Posterior vena cava (tissue), 2 donors: ENCODE data around the gene TOP2A. TPM values are rescaled to one million over a fixed set of nuclear protein-coding genes. Genes with fewer than 3 reads are reported as not detected.

ENCODE experiments used
- DNase-seq: peaks from one replicate; pipeline ENCODE4 v3.0.0-alpha.2; 2020; ENCODE audit warnings: low spot score
- intact Hi-C, 2 donors: fragments of 100-400 bp; cut with DNase I; formaldehyde crosslinking; loops; one replicate each; pipeline versions ENCODE4 v1.14.1 to v1.14.2; 2022 to 2023
- long read RNA-seq, 2 donors: library from polyadenylated mRNA; unstranded; transcript quantifications; one replicate each; pipeline ENCODE4 v2.0.0, GENCODE V29; 2020 to 2021
- total RNA-seq, 2 donors: library from RNA; stranded (reverse); fragmentation: NEBNext Ultra II Directional; extraction: Animal tissue kit (Norgen Biotek cat#: 25700); gene quantifications; one replicate each; pipeline ENCODE4 v1.2.1, GENCODE V29; 2021
- donor health status: DM: yes; HTN: yes; CAD: no.
- donor health status: DM: yes; HTN: yes; CAD: no.

TOP2A gene, protein sequence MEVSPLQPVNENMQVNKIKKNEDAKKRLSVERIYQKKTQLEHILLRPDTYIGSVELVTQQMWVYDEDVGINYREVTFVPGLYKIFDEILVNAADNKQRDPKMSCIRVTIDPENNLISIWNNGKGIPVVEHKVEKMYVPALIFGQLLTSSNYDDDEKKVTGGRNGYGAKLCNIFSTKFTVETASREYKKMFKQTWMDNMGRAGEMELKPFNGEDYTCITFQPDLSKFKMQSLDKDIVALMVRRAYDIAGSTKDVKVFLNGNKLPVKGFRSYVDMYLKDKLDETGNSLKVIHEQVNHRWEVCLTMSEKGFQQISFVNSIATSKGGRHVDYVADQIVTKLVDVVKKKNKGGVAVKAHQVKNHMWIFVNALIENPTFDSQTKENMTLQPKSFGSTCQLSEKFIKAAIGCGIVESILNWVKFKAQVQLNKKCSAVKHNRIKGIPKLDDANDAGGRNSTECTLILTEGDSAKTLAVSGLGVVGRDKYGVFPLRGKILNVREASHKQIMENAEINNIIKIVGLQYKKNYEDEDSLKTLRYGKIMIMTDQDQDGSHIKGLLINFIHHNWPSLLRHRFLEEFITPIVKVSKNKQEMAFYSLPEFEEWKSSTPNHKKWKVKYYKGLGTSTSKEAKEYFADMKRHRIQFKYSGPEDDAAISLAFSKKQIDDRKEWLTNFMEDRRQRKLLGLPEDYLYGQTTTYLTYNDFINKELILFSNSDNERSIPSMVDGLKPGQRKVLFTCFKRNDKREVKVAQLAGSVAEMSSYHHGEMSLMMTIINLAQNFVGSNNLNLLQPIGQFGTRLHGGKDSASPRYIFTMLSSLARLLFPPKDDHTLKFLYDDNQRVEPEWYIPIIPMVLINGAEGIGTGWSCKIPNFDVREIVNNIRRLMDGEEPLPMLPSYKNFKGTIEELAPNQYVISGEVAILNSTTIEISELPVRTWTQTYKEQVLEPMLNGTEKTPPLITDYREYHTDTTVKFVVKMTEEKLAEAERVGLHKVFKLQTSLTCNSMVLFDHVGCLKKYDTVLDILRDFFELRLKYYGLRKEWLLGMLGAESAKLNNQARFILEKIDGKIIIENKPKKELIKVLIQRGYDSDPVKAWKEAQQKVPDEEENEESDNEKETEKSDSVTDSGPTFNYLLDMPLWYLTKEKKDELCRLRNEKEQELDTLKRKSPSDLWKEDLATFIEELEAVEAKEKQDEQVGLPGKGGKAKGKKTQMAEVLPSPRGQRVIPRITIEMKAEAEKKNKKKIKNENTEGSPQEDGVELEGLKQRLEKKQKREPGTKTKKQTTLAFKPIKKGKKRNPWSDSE (N-terminal part only)
- 1 to 10 TPM; 1.1 to 2.2 TPM for total RNA-seq
- long read RNA-seq, donor 1 = 0 reads
- long read RNA-seq, donor 2 = 0 reads

GRCh38 chr17:40417609-40418427, at the start of gene TOP2A:
Gene TOP2A, minus strand, starts transcription at chr17:40417896. Its CDS starts 105 bp downstream, at chr17:40417791.
- intact Hi-C loops = loop anchor here (5.0 to 10.0 kb wide), 3 partner anchors 53 to 103 kb away; partner anchors contain the start of gene GJD3 (in 2 of the 2)
- peak; percentile 96 for DNase-seq

DNA sequence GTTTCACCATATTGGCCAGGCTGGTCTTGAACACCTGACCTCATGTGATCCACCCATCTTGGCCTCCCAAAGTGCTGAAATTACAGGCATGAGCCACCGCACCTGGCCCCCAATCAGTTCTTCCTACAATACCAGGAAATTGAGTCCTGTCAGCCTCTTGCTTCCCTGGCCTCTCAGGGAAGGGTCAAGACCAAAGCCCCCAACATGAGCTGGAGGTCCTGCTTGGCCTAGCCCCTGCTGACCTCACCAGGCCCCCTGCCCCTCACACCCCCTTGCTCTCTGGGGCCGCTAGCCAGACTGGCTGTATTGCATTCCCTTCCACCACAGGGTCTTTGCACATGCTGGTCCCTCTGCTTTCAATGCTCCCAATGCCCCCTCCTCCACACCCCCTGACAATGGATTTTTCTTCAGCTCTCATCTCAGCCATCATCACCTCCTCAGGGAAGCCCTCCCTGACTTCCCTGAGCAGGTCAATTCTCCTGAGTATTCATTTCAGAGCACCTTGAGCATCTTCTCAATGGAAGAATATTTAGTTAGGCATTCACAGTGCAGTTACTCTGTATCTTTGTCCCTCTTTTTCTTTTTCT, 49.7 kb upstream of the TOP2A start:
- intact Hi-C loops = no loop called here
- DNase-seq = no peak

GRCh38 chr17:40466298-40466971, 48.7 kb upstream of the TOP2A start:
- no peak for DNase-seq
- intact Hi-C loops = no loop called here

DNA sequence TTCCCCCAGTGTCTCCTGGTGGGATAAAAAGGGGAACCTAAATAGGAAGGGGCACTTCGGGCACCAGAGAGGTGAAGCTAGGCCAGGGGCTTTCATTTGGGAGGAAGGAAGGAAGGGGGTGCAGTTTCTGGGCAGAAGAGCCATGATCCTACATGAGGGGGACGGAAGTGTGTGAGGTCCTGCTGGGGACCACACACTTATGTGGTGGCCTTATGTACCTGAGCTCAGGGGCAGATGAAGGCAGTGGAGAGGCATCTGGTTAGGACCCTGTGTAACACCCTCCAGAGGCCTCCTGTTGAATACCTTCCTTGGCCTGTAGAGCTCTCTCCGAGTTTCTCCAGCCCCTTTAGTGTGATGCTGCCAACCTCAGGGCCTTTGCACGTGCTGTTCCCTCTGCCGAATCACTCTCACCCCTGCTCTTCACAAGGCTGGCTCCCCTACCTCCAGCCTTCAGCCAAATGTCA, 46.7 kb upstream of the TOP2A start:
- no peak for DNase-seq
- intact Hi-C loops = no loop called here

GRCh38 chr17:40463122-40463550, 45.4 kb upstream of the TOP2A start:
- intact Hi-C loops = no loop called here
- DNase-seq = no peak

DNA sequence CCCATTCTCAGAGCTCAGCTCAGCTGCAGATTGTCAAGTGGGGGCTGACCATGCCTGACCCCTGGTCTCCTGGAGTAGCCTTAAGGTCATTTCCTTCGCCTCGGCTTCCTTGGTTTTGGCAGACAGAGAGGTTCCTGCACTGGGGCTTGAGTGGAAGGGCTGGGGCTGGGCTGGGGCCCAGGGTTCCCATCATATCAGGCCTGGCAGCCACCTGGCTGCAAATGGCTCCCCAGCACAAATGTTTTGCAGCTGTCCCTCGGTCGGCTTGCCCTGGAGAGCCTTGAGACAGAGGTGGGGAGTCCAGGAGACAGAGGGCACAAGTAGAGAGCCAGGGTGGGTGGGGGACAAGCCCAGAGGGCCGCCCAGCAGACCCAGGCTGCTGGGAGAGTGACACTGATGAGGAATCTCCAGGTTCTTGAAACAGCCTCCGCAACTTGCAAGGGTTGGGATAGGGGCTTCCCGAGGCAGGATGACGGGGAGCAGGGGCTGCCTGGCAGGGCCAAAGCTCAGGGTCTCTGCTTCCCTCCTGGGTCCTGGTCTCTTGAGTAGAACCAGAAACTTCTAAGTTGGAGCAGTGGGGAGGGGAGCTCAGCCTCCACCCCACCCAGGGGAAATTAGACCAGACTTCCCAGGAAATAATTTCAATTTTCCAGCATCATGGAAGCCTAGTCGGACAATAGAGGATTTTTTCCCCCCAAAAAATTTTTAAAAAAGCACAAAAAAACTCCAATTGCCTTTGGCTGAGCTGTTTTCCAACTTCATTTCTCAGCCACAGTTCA, 44.8 kb upstream of the TOP2A start:
- intact Hi-C loops = no loop called here
- DNase-seq = no peak

GRCh38 chr17:40461732-40462342, 44.1 kb upstream of the TOP2A start:
- intact Hi-C loops = no loop called here
- no peak for DNase-seq

GRCh38 chr17:40460968-40461731, 43.5 kb upstream of the TOP2A start:
- no peak for DNase-seq
- intact Hi-C loops = no loop called here

GRCh38 chr17:40460604-40460967, 42.9 kb upstream of the TOP2A start:
- intact Hi-C loops = no loop called here
- DNase-seq = no peak

- DNase-seq = no peak
- intact Hi-C loops = no loop called here
These were observed 42.2 kb upstream of the TOP2A start for GRCh38 chr17:40459636-40460603.

- no peak for DNase-seq
- intact Hi-C loops = no loop called here
These were observed 41.3 kb upstream of the TOP2A start for GRCh38 chr17:40458851-40459482.

- no peak for DNase-seq
- intact Hi-C loops = no loop called here
These were observed 40.5 kb upstream of the TOP2A start for GRCh38 chr17:40457964-40458791.

- no peak for DNase-seq
- intact Hi-C loops = no loop called here
These were observed 39.7 kb upstream of the TOP2A start for GRCh38 chr17:40457369-40457768.
